ENCODE measurements around the gene SCO1.

GRCh38 chr17:10735251-10735650, 37.9 kb upstream of the SCO1 start:
- TF ChIP-seq TAF1 (IDR thresholded peaks at IDR 0.05; ENCODE audit: low read depth, low read length): no peak
- no peak for TF ChIP-seq POLR2A (IDR thresholded peaks at IDR 0.05; ENCODE audit: low read depth, low read length)
- TF ChIP-seq SPI1 (IDR thresholded peaks at IDR 0.05; ENCODE audit: low read depth, low read length): no peak
- no peak for TF ChIP-seq POLR2AphosphoS5 (IDR thresholded peaks at IDR 0.05; ENCODE audit: low read depth, low read length)
- no peak for TF ChIP-seq POU2F2 (IDR thresholded peaks at IDR 0.05; ENCODE audit: low read depth, low read length)
